Mammary microvascular endothelial cell (primary cell): ENCODE results near the gene AURKB. TPM values are rescaled to one million over a fixed set of nuclear protein-coding genes. Genes with fewer than 3 reads are reported as not detected.

Source experiments
- total RNA-seq: library from RNA; depleted of rRNA; stranded (reverse); fragments of >200 nt; gene quantifications from 2 replicates; pipeline ENCODE4 v1.2.3, GENCODE V29; 2015

The AURKB gene
- 71.2 and 82.5 TPM in 2 replicates for total RNA-seq

GRCh38 chr17:8209907-8210760, at the start of gene AURKB:
Gene AURKB, minus strand, starts transcription at chr17:8210575. Its CDS starts 351 bp downstream, at chr17:8210224.

GRCh38 chr17:8248751-8249607, 38.6 kb upstream of the AURKB start, which contains the start of gene PFAS:
Gene PFAS, plus strand, starts transcription at chr17:8249289. Its CDS starts 4,649 bp downstream, at chr17:8253938.

GRCh38 chr17:8189711-8190477, 20.5 kb downstream of the AURKB start, which contains the start of gene BORCS6:
Gene BORCS6, minus strand, starts transcription at chr17:8190180. Its CDS starts 40 bp downstream, at chr17:8190140.

DNA sequence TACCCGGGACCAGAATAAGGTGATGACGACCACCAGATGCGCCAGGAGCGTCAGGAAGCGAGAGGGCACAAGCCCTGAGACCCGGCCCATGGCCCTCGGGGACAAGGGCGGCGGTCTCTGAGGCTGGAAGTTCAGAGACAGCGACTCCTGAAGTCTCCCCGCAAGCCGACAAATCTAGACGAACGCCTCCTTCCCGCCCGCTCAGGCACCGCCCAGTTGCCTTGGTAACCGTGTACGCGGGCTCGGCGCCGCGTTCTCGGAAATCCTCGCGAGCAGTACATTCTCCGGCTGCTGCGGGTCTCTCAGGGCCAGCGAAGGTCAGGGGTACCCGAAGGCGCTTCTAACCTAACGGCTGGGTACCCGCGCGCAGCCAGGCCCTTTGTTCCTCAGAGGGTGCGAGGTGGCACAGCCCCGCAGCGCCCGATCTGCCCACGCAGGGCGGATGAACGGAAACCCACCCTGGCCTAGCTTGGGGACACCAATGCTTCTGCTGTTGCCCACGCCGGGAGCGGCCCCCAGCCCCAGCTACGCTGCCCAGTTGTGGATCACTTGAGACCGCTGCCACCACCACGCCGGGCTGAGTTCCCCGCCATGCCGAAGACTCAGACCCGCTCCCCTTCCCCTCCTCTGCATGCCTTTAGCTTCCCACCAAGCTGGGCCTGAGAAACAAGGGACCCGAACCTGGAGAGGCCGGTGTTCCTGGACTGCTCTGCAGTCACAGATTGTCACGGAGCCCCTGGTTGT, 34.0 kb downstream of the AURKB start, which contains the start of gene TMEM107:
TMEM107 (minus strand) TSS at position 184 of the 744 bp plus-strand sequence; CDS start at position 90, 94 bp downstream.

GRCh38 chr17:8162233-8162996, 48.0 kb downstream of the AURKB start, which contains the start of gene VAMP2:
Gene VAMP2, minus strand, starts transcription at chr17:8162948. Its CDS starts 69 bp downstream, at chr17:8162879.

Other genes starting within 250 kb of the AURKB start
- not detected in 2 replicates for gene GUCY2D, start 208.0 kb downstream of the AURKB start, total RNA-seq
- not detected in 2 replicates for gene ALOX15B, start 171.5 kb downstream of the AURKB start, total RNA-seq
- not detected in 2 replicates for gene ALOX12B, start 122.9 kb downstream of the AURKB start, total RNA-seq
- not detected in 2 replicates for gene ALOXE3, start 92.1 kb downstream of the AURKB start, total RNA-seq
- gene HES7, start 86.5 kb downstream of the AURKB start, total RNA-seq, result 0.13 and 6.6 TPM in 2 replicates
- 14.5 and 20.3 TPM in 2 replicates for gene PER1, start 58.2 kb downstream of the AURKB start, total RNA-seq
- 4.0 and 4.1 TPM in 2 replicates for gene VAMP2, start 47.6 kb downstream of the AURKB start, total RNA-seq
- 19.5 and 19.8 TPM in 2 replicates for gene TMEM107, start 34.2 kb downstream of the AURKB start, total RNA-seq
- gene BORCS6, start 20.4 kb downstream of the AURKB start, total RNA-seq, result 9.8 and 12.1 TPM in 2 replicates
- 14.9 and 18.7 TPM in 2 replicates for gene CTC1, start 37.5 kb upstream of the AURKB start, total RNA-seq
- 47.8 and 49.5 TPM in 2 replicates for gene PFAS, start 38.7 kb upstream of the AURKB start, total RNA-seq
- 35.9 and 45.9 TPM in 2 replicates for gene RANGRF, start 78.1 kb upstream of the AURKB start, total RNA-seq
- 1.7 and 2.5 TPM in 2 replicates for gene SLC25A35, start 84.8 kb upstream of the AURKB start, total RNA-seq
- gene ARHGEF15, start 99.7 kb upstream of the AURKB start, total RNA-seq, result 39.4 and 210 TPM in 2 replicates
- not detected in 2 replicates for gene ODF4, start 129.3 kb upstream of the AURKB start, total RNA-seq
- 3,525 and 3,955 TPM in 2 replicates for gene RPL26, start 172.6 kb upstream of the AURKB start, total RNA-seq
- gene RNF222, start 187.3 kb upstream of the AURKB start, total RNA-seq, result not detected in 2 replicates
- gene NDEL1, start 225.3 kb upstream of the AURKB start, total RNA-seq, result 40.2 and 55.1 TPM in 2 replicates